Measurements from ENCODE around the gene RBBP5.

Gene RBBP5

GRCh38 chr1:205076245-205076761 is 45.5 kb downstream of the RBBP5 start:
- Histone ChIP-seq H3K4me3 (no peak overlapping the region), H3K27ac (no peak overlapping the region)
- DNase-seq (ENCODE audit: low spot score) = no peak
- TF ChIP-seq, protein P1, sequence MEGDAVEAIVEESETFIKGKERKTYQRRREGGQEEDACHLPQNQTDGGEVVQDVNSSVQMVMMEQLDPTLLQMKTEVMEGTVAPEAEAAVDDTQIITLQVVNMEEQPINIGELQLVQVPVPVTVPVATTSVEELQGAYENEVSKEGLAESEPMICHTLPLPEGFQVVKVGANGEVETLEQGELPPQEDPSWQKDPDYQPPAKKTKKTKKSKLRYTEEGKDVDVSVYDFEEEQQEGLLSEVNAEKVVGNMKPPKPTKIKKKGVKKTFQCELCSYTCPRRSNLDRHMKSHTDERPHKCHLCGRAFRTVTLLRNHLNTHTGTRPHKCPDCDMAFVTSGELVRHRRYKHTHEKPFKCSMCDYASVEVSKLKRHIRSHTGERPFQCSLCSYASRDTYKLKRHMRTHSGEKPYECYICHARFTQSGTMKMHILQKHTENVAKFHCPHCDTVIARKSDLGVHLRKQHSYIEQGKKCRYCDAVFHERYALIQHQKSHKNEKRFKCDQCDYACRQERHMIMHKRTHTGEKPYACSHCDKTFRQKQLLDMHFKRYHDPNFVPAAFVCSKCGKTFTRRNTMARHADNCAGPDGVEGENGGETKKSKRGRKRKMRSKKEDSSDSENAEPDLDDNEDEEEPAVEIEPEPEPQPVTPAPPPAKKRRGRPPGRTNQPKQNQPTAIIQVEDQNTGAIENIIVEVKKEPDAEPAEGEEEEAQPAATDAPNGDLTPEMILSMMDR (IDR thresholded peaks at IDR 0.05) = no peak

DNA sequence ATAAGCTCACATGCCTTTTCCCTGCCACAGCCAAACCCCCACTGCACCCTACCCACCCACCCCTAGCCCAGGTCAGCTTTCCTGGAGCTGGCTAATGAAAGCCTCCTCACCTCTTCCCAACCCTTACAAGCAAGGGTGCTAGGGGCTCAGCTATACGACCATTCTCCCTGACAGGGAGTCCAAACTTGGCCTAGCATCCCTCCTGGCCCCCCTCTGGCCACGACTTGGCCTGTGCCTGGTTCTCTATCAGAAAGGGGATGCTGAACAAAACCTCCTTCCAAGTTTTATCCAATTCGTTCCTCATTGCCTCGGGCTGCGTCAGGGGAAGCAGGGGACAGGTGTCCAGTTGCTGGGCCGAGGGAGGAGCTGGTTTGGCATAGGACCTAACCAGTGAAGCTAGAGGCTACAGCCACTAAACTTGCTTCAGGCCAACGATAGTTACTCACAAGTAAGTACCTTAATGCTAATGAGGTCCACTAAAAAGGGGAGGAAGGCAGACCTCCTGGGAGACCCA is 46.1 kb downstream of the RBBP5 start:
- no peak for DNase-seq (ENCODE audit: low spot score)
- Histone ChIP-seq H3K27ac (no peak overlapping the region), H3K4me3 (no peak overlapping the region)
- TF ChIP-seq, protein P1 (IDR thresholded peaks at IDR 0.05) = no peak

DNA sequence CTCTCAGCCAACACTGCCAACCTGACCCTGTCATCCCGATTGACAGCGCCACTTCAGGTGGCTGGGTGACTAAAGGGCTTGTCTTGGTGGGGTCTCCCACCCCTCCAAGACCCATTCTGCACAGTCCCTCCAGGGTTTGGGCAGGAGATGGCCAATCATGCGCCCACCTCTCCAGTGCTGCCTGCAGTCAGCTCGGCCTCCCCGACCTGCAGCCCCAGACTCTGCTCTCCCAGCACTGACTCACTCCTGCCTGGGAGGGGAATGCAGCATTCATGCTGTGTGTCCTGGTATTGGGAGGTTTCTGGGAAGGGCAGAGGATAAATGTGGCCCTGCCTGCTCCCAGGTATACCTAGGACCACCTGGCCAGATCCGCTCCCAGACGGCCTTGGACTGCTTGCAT is 47.3 kb downstream of the RBBP5 start:
- TF ChIP-seq, protein P1 (IDR thresholded peaks at IDR 0.05) = no peak
- Histone ChIP-seq H3K4me3 (no peak overlapping the region), H3K27ac (no peak overlapping the region)
- DNase-seq (ENCODE audit: low spot score) = no peak

GRCh38 chr1:205074084-205074483 is 47.7 kb downstream of the RBBP5 start:
- DNase-seq (ENCODE audit: low spot score) = no peak
- Histone ChIP-seq H3K27ac (no peak overlapping the region), H3K4me3 (no peak overlapping the region)
- TF ChIP-seq, protein P1 (IDR thresholded peaks at IDR 0.05) = no peak

DNA sequence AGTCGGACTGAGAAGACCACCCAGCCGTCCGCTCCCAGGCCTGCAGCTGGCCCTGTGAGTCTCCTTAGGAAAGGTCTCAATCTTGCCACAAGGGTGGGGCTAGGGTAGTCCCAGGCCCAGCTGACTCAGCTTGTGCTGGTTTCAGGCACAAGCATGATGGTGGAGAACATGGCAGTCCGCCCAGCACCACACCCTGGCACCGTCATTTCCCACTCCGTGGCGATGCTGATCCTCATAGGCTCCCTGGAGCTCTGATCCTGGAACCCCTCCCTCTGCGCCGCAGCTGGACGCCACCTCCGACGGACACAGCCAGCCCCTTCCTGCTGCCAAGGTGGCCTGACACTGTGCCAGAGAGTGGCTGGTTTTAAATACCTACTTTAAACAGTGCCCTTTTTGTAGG is 48.3 kb downstream of the RBBP5 start:
- DNase-seq (ENCODE audit: low spot score) = no peak
- Histone ChIP-seq H3K4me3 (no peak overlapping the region), H3K27ac (no peak overlapping the region)
- TF ChIP-seq, protein P1 (IDR thresholded peaks at IDR 0.05) = no peak

DNA sequence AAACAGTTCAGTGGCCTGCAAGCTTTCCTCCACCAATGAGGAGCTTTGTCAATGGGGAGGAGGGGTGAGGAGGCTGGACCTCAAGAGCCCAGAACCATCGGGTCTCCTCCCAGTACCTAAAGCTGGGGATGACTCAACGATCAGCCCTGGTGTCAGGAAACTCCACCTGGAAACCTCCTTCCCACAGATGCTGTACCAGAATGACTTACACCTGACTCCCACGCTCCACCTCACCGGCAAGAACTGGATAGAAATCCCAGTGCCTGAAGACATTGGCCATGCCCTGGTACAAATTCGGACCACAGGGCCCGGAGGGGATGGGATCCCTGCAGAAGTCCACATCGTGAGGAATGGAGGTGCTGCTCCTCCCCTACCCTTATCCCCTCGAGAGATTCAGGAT is 48.9 kb downstream of the RBBP5 start:
- DNase-seq (ENCODE audit: low spot score) = no peak
- TF ChIP-seq, protein P1 (IDR thresholded peaks at IDR 0.05) = no peak
- Histone ChIP-seq H3K27ac (no peak overlapping the region), H3K4me3 (no peak overlapping the region)

DNA sequence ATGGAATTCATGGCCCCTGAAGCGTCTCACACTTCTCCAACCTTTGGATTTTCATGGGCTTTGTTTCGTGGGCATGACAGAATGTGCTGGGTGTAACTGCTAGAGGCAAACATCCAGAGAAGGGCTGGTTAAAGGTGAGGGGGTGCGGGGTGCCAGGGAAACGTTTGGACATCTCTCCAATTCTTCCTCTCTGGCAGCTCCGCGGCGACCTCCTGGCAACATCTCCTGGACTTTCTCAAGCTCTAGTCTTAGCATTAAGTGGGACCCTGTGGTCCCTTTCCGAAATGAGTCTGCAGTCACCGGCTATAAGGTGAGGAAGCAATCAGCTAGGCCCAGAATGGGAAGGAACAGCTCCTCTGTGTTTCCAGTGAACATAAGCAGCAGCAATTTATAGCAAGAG is 49.5 kb downstream of the RBBP5 start:
- no peak overlapping the region for H3K4me3 ChIP-seq
- TF ChIP-seq, protein P1 (IDR thresholded peaks at IDR 0.05) = no peak
- no peak overlapping the region for H3K27ac ChIP-seq
- no peak for DNase-seq (ENCODE audit: low spot score)

Measured in coronary artery (tissue), 2 donors.